Activated CD8-positive, alpha-beta memory T cell treated with anti-CD3 and anti-CD28 coated beads for 36 hours (primary cell): ENCODE measurements around the gene JOSD2. TPM values are rescaled to one million over a fixed set of nuclear protein-coding genes. Genes with fewer than 3 reads are reported as not detected.

Experiments used
- CTCF ChIA-PET: fragments of 350-600 bp; sonication (Branson Sonifier 250); formaldehyde crosslinking; loops from one replicate; lab custom pipeline; 2021; ENCODE audit warnings: antibody characterized with exemption; lab: Charles Lee
- POLR2A ChIA-PET: fragments of 350-600 bp; sonication (Branson Sonifier 250); formaldehyde crosslinking; loops from one replicate; lab custom pipeline; 2021; ENCODE audit warnings: antibody characterized with exemption; lab: Charles Lee
- total RNA-seq, 2 experiments: library from RNA; stranded (reverse); gene quantifications; one replicate each; pipeline ENCODE4 v1.2.3, GENCODE V29; 2021

Gene JOSD2
- total RNA-seq, 2 experiments from 2014 or later: 40.0 to 44.8 TPM

DNA sequence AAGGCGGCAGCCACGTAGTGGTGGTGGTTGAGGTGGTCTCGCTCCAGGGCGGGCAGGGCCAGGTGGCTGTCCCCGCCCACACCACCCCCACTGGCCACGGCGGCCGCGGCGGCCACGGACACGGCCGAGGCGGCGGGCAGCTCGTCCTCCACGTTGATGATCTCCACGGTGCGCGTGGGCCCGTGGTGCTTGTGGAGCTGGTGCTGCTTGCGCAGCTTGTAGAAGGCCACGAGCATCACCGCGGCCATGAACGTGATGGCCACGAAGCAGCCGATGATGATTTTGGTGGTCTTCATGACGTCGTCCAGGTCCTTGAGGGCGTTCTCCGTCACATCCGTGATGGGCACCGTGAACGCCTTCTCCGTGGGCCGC lies 6.7 kb upstream of the JOSD2 start:
- ChIA-PET CTCF (no interaction called here), POLR2A (no interaction called here)

DNA sequence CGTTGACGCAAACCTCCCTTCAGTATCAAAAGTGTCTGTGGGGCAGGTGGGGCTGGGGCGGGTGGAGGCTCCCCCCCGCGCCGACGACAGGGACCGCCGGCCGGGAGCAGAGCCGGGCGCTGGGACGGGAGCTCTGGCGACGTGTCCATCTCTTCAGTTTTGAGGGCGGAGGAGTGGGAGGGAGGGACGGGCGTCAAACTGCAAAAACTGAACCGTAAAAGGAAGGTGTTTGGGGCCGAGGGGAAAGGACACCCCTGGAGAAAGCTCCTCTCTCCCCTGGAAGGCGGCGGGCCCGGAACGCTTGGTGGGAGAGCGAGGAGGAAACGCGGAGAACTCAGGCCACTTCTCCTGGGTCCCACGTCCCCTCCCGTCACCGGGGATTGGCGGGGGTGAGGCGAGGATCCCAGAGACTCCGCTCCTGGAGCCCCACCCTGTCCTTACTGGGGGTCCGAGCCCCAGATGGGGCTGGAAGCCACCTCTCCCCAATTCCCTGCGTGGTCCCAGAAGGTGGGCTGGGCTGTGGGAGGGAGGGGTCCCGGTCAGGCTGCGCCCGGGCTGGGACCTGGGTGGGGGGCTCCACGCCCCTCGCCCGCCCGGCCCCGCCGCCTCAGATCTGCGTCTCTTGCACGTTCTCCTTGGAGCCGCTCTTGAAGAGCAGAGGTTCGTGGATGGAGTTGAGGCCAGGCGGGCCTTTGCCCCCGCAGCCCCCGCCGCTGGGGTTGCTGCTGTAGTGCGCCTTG lies 6.1 kb upstream of the JOSD2 start:
- ChIA-PET CTCF (no interaction called here), POLR2A (no interaction called here)

DNA sequence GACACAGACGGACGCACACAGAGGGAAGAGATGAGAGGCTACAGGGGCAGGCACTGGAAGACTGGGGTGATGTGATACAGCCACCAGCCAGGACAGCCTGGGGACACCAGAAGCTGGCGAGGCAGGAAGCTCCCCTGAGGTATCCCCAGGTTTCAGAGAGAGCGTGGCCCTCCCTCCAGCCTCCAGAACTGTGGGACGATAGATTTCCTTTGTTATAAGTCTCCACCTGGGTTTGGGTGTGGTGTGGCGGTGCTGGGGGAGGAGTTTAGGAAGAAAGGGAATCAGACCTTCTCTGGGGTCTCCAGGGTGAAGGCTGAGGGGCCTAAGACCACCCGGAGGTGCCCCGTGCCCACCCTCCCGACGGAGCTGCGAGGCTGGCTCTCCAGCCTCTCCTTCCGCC lies 5.5 kb upstream of the JOSD2 start:
- POLR2A ChIA-PET: no interaction called here
- CTCF ChIA-PET: no interaction called here

DNA sequence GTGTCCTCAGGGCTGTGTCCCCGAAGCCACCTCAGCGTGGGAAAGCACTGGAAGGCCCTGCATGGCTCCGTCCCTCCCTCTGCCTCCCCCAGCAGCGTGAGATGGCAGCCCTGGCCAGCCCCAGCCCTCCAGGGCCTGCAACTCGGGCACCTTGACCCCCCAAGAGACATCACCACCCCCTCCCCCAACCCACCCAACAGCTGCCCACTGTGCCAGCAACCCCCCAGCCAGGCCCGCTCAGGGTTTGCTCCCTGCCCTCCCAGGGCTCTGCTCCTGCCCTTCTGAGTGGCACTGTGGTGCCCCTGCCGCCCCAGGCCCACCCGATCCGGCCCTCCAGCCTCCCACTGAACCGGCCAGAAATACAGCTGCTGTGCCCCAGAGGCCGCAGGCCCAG lies 4.2 kb upstream of the JOSD2 start:
- CTCF ChIA-PET: interaction anchor here (1.1 kb wide), 1 partner anchor 53 kb away, joined by 3 read pairs; no protein-coding TSS in a partner anchor

DNA sequence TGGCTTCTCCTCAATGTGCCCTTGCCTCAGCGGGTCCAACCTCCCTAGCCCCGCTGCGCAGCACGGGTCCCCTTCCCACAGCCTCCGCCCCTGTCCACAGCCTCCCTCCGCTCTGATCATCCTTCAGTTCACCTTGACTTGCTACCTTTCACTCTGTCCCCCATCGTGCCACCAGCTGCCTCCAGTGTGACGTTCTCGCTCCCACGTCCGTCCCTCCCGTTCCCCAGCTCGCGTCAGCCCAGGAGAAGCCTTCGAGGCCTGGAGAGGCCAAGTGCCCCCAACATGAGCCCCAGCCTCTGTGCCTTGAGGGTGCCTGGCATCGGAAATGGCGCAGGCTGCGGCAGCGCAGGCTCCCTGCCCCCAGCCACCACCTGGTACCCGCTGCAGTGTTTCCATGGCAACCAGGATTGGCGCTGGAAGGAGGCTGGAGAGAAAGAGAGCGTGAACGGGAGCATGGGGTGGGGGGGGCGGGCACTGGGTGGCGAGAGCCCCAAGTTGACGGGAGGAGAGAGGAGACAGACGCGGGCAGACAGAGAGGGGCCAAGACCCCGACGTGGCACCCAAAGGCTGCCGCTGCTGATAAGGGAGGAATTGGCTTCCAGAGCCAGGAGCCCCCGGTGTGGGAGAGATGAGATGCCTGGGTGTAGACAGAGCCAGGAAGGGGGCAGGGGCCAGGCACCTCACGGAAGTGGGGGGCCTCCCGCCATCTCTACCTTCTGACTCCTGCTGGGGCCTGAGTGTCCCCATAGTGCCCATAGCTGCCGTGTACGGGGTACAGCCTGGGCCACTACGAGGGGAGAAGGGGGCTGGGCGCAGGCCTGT lies 3.6 kb upstream of the JOSD2 start:
- ChIA-PET POLR2A (no interaction called here), CTCF (interaction anchor here (1.1 kb wide), 1 partner anchor 52 kb away, joined by 3 read pairs; no protein-coding TSS in a partner anchor)

More for the DNA sequence above, 4.2 kb upstream of the JOSD2 start:
- POLR2A ChIA-PET: no interaction called here

DNA sequence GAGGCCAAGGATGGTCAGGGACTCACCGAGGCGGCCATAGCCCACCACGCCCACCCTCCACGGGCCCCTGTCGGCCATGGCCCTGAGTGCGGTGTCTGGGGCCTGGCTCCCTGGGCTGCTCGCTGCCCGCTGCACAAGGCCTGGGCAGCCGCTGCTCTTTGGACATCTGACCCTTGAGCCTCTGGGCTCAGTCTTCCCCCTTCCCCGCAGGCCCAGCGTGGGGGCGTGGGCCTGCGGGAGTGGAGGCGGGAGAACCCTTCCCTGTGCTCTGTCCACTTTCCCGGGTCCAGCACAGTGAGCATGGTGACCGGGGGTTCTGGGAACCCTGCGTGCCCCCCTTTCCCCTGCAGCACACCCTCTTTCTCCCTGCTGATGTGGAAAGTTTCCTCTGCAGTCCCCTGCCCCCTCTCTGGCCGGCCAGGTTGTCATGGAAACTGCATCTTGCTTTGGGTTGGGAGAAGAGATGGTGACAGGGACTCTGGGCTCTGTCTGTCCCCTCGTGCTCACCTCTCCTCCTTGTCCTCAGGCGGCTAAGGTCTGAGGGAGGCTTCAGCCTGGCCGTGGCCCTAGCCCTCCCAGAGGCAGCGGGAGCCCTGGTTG lies 2.9 kb upstream of the JOSD2 start, which contains the start of gene ASPDH:
Gene ASPDH, minus strand, starts transcription at position 168 of the 600 bp plus-strand sequence. Its CDS starts 90 bp downstream, at position 78.
- ChIA-PET POLR2A (no interaction called here), CTCF (no interaction called here)

DNA sequence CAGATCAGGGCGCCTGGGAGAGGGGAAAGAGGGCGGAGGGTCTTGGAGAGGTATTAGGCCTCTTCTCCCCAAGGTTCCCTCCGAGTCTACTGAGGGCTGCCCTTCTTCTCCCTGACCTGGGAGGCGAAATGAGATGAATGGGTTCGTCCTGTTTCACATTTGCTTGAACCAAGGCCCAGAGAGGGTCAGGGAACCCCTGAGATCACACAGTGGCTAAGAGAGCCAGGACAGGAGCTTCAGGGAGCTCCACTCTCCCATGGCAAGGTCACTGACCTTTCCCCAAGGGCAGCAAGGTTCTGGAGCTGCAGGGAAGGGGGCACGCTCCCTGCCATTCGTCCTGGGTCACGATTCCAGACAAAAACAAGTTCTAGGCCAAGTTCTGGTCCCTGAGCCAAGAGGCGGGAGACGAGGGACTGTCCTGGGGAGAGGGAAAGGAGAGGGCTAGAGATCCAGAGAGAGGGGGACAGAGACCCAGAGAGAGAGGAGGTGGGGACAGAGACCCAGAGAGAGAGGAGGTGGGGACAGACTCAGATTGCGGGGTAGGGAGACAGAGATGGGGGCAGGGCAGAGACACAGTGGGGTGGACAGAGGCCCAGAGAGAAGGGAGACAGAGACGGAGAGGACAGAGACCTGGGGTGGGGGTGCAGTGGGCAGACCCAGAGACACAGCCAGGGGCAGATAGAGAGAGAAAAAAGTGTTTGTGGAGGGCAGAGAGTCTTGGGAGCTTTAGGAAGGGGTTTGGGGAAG lies 2.2 kb upstream of the JOSD2 start:
- POLR2A ChIA-PET: no interaction called here
- CTCF ChIA-PET: no interaction called here

DNA sequence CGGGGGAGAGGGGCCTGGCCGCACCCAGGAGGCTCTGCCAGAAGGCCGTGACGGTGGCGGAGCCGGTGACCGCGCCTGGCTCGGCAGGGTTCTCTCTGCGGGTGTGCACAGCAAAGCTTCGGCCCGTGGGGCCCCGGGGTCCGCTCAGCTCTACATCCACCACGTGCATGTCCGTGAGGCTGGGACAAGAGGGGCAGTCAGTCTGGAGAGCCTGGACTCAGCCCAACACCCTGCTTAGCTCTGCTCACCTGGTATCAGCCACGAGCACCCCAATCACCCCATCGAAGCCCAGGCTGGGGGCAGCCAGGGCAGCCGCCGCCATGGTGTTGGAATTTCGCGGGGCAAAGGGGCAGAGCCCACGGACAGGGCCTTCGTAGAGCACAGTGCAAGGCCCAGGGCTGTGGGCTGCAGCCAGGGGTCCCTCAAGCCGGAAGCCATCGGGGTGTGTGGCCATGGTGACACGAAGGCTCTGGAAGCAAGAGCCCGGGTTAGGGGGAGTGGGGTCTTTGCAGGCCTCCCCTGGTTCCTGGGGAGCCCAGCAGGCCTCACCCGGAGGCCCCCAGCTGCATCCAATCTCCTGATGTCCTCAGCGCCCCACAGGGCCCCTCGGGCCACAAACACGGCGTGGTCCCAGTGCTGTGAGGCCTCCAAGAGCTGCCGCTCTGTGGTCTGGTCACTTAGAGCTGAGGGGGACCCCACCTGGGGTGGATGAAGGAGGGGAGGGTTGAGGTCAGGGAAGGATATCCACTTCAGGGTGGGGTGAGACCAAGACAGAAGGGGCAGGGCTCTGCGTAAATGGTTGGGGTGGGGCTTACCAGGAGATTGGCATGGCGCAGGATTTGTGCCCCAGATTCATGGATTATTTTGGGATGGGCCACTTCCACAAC lies 1.4 kb upstream of the JOSD2 start:
- ChIA-PET CTCF (interaction anchor here (0.6 to 2.5 kb wide), 3 partner anchors 34 to 128 kb away, joined by 3 to 9 read pairs (median 3); no protein-coding TSS in a partner anchor), POLR2A (interaction anchor here (1.3 kb wide), 1 partner anchor 136 kb away, joined by 4 read pairs; the partner anchor contains the start of gene NR1H2)

DNA sequence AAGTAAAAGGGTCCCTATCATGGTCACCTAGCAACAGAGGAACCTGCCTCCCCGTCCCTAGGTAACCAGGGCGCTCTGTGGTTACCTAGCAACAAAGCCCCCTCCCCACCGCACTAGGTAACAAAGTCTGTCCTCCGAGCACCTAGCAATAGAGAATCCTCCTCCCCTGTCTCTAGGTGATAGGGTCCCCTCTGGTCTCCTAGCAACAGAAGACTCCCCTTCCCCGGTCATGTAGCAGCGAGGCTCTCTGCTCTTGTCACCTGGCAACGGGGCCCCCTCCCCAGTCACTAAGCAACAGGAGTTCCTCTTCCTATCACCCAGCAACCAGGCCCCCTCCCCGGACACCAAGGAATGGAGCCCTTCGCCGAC lies 307 bp downstream of the JOSD2 start:
- ChIA-PET CTCF (interaction anchor here (2.5 kb wide), 1 partner anchor 46 kb away, joined by 9 read pairs; no protein-coding TSS in a partner anchor), POLR2A (interaction anchor here (1.3 kb wide), 1 partner anchor 135 kb away, joined by 4 read pairs; the partner anchor contains the start of gene NR1H2)

DNA sequence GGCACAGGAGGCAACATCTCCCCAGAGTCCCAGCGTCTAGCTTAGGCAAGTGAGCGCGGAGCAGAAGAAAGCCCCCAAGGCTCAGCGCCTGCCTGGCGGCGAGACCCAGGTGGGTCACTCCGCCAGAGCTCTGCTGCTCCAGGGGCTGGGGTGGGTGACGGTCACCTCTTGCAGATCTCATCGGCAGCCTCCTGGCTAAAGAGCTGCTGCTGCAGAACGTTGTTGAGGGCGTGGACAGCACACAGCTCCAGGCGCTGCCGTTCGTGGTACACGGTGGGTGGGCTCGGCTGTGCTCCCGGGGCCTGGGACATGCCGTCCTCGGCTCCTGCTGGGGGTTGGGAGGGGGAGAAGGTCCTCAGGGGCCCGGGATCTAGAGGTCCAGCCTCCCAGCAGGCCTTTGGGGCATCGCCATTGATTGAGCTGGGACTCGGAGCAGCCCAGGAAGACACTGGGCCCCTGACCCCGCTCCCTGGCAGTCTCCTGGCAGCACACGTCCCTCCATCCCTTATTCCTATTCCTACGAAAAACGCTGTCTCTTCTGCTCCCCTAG lies 795 bp downstream of the JOSD2 start:
- ChIA-PET POLR2A (interaction anchor here (0.6 kb wide), 1 partner anchor 31 kb away, joined by 4 read pairs; no protein-coding TSS in a partner anchor), CTCF (interaction anchor here (0.6 to 2.5 kb wide), 2 partner anchors 46 to 194 kb away, joined by 3 to 9 read pairs; no protein-coding TSS in a partner anchor)

DNA sequence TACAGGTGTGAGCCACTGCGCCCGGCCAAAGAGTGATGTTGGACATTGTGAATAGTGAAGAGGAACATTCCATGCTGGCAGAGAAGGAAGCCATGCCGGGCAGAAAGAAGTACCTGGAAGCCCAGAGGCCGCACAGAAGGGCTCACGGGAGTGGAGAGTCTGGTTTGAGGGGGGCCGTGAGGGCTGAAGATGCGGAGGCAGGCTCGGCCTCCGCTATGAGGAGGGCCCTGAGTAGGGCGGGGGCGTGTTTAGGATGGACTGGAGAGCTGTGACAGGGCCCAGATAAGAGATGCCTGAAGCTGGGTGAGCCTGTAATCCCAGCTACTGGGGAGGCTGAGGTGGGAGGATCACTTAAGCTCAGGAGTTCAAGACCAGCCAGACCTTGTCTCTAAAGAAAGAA lies 1.6 kb downstream of the JOSD2 start:
- ChIA-PET CTCF (interaction anchor here (0.6 kb wide), 1 partner anchor 29 kb away, joined by 3 read pairs; no protein-coding TSS in a partner anchor), POLR2A (no interaction called here)

DNA sequence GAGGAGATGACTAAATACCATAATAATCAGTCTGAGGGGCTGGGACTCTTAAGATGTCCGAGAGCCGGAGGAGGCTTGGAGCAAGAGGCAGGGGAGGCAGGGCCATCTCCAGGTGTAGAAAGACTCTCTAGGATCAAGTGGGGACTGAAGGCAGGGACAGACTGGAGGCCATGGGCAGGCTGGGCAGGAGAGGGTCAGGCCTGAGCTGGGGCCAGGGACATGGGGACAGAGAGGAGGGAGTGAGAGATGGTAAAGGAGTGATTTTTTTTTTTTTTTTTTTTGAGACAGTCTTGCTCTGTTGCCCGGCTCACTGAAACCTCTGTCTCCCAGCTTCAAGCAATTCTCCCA lies 2.2 kb downstream of the JOSD2 start:
- ChIA-PET POLR2A (interaction anchor here (0.5 kb wide), 1 partner anchor 1013 kb away, joined by 3 read pairs; no protein-coding TSS in a partner anchor), CTCF (no interaction called here)

DNA sequence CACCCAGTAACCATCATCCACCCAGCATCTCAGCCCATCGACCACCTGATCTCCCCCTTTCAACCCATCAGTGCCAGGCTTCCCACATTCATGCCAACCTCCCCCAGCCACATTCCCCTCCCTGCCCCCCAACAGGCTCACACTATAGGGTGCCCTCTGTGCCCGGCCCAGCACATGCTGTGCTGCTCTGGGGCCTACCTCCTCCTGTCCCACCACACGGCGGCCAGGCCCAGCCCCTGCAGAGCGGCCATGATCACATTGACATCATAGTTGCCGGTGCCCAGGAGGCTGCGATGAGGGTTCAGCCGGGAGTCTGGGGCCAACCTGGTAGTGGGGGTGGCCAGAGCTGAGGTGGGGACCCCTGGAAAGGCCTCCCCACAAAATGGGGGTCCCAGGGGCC lies 3.6 kb downstream of the JOSD2 start:
- CTCF ChIA-PET: no interaction called here
- POLR2A ChIA-PET: no interaction called here

DNA sequence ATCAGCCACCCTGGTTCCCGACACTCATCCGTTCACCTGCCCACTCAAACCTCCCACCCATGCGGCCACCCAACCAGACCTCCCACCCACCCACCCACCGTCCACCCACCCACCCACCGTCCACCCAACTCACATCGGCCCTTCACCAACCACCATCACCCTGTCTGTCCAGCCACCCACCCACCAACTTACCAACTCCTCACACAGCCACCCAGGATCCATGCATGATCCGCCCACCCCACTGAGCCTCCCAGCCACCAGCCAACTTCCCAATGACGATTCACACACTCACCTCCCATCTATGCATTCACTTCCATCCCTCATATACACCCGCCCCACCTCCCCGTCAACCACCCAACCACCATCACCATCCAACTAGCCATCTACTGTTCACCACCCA lies 4.3 kb downstream of the JOSD2 start:
- ChIA-PET POLR2A (no interaction called here), CTCF (no interaction called here)

DNA sequence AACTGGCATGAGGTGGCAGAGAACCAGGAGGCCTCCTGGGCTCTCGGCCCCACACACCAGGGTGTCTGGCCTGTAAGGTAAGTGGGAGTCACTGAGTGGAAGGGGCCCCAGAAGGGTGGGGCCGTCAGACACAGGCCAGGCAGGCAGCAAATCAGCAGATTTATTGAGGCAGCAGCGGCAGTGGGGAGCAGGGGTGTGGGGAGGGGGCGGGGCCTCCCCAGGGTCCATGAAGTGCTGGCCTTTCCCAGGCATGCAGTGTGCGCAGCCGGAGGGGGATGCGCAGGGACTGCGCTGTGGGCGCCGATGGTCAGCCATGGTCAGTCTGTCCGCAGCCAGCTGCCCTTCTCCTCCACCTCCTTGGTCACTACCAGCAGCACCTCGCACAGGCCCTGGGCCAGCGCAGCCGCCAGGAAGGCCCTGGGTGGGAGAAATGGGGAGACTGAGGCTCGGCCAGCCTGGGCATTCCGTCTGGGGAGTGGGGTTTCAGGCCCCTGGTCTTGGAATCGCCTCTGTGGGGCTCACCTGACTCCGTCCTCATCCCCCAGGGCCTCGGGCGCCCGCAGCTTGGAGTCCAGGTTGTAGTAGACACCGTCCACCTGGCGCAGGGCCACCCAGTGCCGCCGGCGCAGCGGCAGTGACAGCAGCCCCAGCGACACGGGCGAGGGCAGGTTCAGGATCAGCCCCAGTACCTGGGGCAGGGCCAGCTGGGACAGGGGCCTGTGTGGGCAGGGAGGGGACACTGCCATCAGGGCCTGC lies 5.0 kb downstream of the JOSD2 start:
- CTCF ChIA-PET: no interaction called here

DNA sequence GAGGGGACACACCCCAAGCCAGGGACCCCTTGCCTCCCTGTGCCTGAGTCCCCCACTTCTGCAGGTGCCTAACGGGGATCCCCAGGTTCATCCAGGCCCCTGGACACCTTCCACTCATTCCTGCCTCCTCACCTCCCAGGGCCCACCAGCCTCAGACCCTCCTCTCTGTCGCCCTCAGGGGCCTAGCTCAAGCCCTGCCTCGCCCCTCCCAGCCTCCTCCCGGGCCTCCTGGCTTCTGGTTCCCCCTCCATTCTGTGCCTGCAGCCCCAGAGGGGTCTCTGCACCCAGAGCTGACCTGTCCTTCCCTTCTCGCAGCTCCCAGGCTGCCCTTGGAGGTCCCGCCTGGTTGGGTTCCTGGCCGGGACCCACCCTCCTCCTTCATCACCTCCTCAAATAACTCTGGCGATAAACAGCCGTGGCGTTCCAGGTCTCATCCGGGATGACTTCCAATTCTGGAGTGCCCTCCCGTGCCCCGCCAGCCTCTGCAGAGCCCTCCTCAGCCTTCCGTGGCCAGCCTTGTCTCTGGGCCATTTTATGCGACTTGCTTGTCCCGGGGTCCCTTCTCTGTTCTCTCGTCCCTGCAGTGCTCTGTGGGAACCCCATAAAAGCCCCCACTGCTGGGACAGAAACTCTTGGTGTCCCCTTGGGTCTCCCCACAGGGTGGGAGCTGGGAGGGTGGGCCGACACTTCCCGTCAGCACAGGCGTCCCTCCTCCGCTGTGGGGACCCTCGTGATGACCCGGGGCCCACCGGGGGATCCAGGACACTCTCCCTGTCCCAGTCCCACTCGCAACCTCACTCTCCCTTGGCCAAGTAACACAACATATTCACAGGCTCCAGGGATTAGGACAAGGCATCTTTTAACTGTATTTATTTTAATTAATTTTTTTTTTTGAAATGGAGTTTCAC lies 9.2 kb downstream of the JOSD2 start:
- POLR2A ChIA-PET: no interaction called here
- CTCF ChIA-PET: no interaction called here

More for the DNA sequence above, 5.0 kb downstream of the JOSD2 start:
- POLR2A ChIA-PET: no interaction called here
